Ovary (tissue), 3 donors: Measurements from ENCODE around the gene INPP5A.

Experiments used
- EP300 ChIP-seq: sonication (generic); formaldehyde crosslinking; IDR thresholded peaks from one replicate; pipeline ENCODE4 v1.6.1; 2017; ENCODE audit warnings: antibody characterized with exemption
- POLR2A ChIP-seq: fragments of 450-650 bp; IDR thresholded peaks from one replicate; pipeline ENCODE4 v1.6.1; 2017; ENCODE audit warnings: antibody characterized with exemption, mild to moderate bottlenecking, moderate library complexity
- TF ChIP-seq, protein P1 (sequence below), 3 donors: fragments of 450-650 bp in 2 of 3; fragments of 200-600 bp in 1 of 3; IDR thresholded peaks; one replicate each; pipeline versions ENCODE4 v1.5.1 to v1.8.0; 2016 to 2022; ENCODE audit warnings: antibody characterized with exemption in 3 of 3, mild to moderate bottlenecking in 1 of 3
- donor health status: DM: no; HTN: no; CAD: no.

GRCh38 chr10:132813560-132814468 is 276.2 kb downstream of the INPP5A start:
- TF ChIP-seq, protein P1, sequence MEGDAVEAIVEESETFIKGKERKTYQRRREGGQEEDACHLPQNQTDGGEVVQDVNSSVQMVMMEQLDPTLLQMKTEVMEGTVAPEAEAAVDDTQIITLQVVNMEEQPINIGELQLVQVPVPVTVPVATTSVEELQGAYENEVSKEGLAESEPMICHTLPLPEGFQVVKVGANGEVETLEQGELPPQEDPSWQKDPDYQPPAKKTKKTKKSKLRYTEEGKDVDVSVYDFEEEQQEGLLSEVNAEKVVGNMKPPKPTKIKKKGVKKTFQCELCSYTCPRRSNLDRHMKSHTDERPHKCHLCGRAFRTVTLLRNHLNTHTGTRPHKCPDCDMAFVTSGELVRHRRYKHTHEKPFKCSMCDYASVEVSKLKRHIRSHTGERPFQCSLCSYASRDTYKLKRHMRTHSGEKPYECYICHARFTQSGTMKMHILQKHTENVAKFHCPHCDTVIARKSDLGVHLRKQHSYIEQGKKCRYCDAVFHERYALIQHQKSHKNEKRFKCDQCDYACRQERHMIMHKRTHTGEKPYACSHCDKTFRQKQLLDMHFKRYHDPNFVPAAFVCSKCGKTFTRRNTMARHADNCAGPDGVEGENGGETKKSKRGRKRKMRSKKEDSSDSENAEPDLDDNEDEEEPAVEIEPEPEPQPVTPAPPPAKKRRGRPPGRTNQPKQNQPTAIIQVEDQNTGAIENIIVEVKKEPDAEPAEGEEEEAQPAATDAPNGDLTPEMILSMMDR (IDR thresholded peaks at IDR 0.05) = no peak
- TF ChIP-seq EP300 = no peak
- TF ChIP-seq POLR2A = no peak
